Activated CD4-positive, alpha-beta T cell treated with anti-CD3 and anti-CD28 coated beads, Interleukin-2, amount 10 ng/mL, durations not matched to agents 7 days and 5 days (primary cell): Measurements from ENCODE around the gene TTR. TPM values are rescaled to one million over a fixed set of nuclear protein-coding genes. Genes with fewer than 3 reads are reported as not detected.

Source experiments
- CTCF ChIA-PET: fragments of 350-600 bp; sonication (Branson Sonifier 250); formaldehyde crosslinking; loops from one replicate; lab custom pipeline; 2021; ENCODE audit warnings: antibody characterized with exemption; lab: Charles Lee
- POLR2A ChIA-PET: fragments of 350-600 bp; sonication (Branson Sonifier 250); formaldehyde crosslinking; loops from one replicate; lab custom pipeline; 2021; ENCODE audit warnings: antibody characterized with exemption; lab: Charles Lee
- DNase-seq: peaks from one replicate; pipeline ENCODE4 v3.0.0-alpha.2; 2020
- H3K27ac Mint-ChIP-seq: one replicate; pipeline ENCODE4 v1.8.0; 2021; ENCODE audit warnings: mild to moderate bottlenecking, moderate library complexity, mixed read lengths
- H3K27me3 Mint-ChIP-seq: one replicate; pipeline ENCODE4 v1.8.0; 2021; ENCODE audit warnings: mixed read lengths
- H3K36me3 Mint-ChIP-seq: one replicate; pipeline ENCODE4 v1.8.0; 2021; ENCODE audit warnings: low read depth, mixed read lengths
- H3K4me1 Mint-ChIP-seq: one replicate; pipeline ENCODE4 v1.8.0; 2021; ENCODE audit warnings: mixed read lengths
- H3K4me3 Mint-ChIP-seq: one replicate; pipeline ENCODE4 v1.8.0; 2021; ENCODE audit warnings: mild to moderate bottlenecking, moderate library complexity, mixed read lengths
- H3K9me3 Mint-ChIP-seq: one replicate; pipeline ENCODE4 v1.8.0; 2021; ENCODE audit warnings: mixed read lengths
- total RNA-seq, 2 experiments: library from RNA; stranded (reverse); gene quantifications; one replicate each; pipeline ENCODE4 v1.2.3, GENCODE V29; 2021

Gene TTR
- total RNA-seq, 2 experiments from 2014 or later, result not detected

GRCh38 chr18:31585991-31586390 lies 5.7 kb upstream of the TTR start:
- Mint-ChIP-seq H3K9me3 (no peaks in the 10 kb centered on the region), H3K27me3 (no peaks in the 10 kb centered on the region), H3K4me1 (no peaks in the 10 kb centered on the region), H3K4me3 (no peak overlapping the region), H3K36me3 (no peaks in the 10 kb centered on the region), H3K27ac (no peak overlapping the region)
- ChIA-PET CTCF (no interaction called here), POLR2A (no interaction called here)
- no peak for DNase-seq

- Mint-ChIP-seq H3K4me3 (no peak overlapping the region), H3K36me3 (no peaks in the 10 kb centered on the region), H3K9me3 (no peaks in the 10 kb centered on the region), H3K4me1 (no peaks in the 10 kb centered on the region), H3K27me3 (no peaks in the 10 kb centered on the region), H3K27ac (no peak overlapping the region)
- no peak for DNase-seq
- ChIA-PET POLR2A (no interaction called here), CTCF (no interaction called here)
Observed at GRCh38 chr18:31586616-31587015, 5.1 kb upstream of the TTR start.

GRCh38 chr18:31587529-31587928 lies 4.1 kb upstream of the TTR start:
- Mint-ChIP-seq H3K4me3 (no peak overlapping the region), H3K27me3 (no peaks in the 10 kb centered on the region), H3K36me3 (no peaks in the 10 kb centered on the region), H3K9me3 (no peaks in the 10 kb centered on the region), H3K4me1 (no peaks in the 10 kb centered on the region), H3K27ac (no peak overlapping the region)
- no peak for DNase-seq
- ChIA-PET POLR2A (no interaction called here), CTCF (no interaction called here)

- Mint-ChIP-seq H3K4me3 (no peak overlapping the region), H3K36me3 (no peaks in the 10 kb centered on the region), H3K27ac (no peak overlapping the region), H3K9me3 (no peaks in the 10 kb centered on the region), H3K27me3 (no peaks in the 10 kb centered on the region), H3K4me1 (no peaks in the 10 kb centered on the region)
- POLR2A ChIA-PET, result no interaction called here
- CTCF ChIA-PET, result no interaction called here
- no peak for DNase-seq
Observed at GRCh38 chr18:31590570-31590969, 1.1 kb upstream of the TTR start.

GRCh38 chr18:31591113-31591512 lies 564 bp upstream of the TTR start:
- Mint-ChIP-seq H3K36me3 (no peaks in the 10 kb centered on the region), H3K4me1 (no peaks in the 10 kb centered on the region), H3K27me3 (no peaks in the 10 kb centered on the region), H3K9me3 (no peaks in the 10 kb centered on the region), H3K4me3 (no peak overlapping the region), H3K27ac (no peak overlapping the region)
- ChIA-PET POLR2A (no interaction called here), CTCF (no interaction called here)
- DNase-seq, result no peak

- DNase-seq, result no peak
- Mint-ChIP-seq H3K4me1 (no peaks in the 10 kb centered on the region), H3K27me3 (no peaks in the 10 kb centered on the region), H3K4me3 (no peak overlapping the region), H3K27ac (no peak overlapping the region), H3K9me3 (no peaks in the 10 kb centered on the region), H3K36me3 (no peaks in the 10 kb centered on the region)
- ChIA-PET CTCF (no interaction called here), POLR2A (no interaction called here)
Observed at GRCh38 chr18:31592506-31593157, 955 bp downstream of the TTR start.

GRCh38 chr18:31595121-31595771 lies 3.6 kb downstream of the TTR start:
- CTCF ChIA-PET, result no interaction called here

GRCh38 chr18:31596081-31596872 lies 4.6 kb downstream of the TTR start:
- Mint-ChIP-seq H3K4me3 (no peak overlapping the region), H3K9me3 (no peaks in the 10 kb centered on the region), H3K27ac (no peak overlapping the region), H3K36me3 (no peaks in the 10 kb centered on the region), H3K27me3 (no peaks in the 10 kb centered on the region), H3K4me1 (no peaks in the 10 kb centered on the region)
- ChIA-PET POLR2A (no interaction called here), CTCF (interaction anchor here (0.5 to 0.7 kb wide), 2 partner anchors 20 to 876 kb away, joined by 3 to 4 read pairs; no protein-coding TSS in a partner anchor)
- no peak for DNase-seq

More at GRCh38 chr18:31595121-31595771, 3.6 kb downstream of the TTR start:
- Mint-ChIP-seq H3K36me3 (no peaks in the 10 kb centered on the region), H3K9me3 (no peaks in the 10 kb centered on the region), H3K4me3 (no peak overlapping the region), H3K4me1 (no peaks in the 10 kb centered on the region), H3K27me3 (no peaks in the 10 kb centered on the region), H3K27ac (no peak overlapping the region)
- POLR2A ChIA-PET, result no interaction called here
- DNase-seq, result no peak

GRCh38 chr18:31598021-31598805 lies 6.5 kb downstream of the TTR start:
- no peaks in the 10 kb centered on the region for H3K4me1 Mint-ChIP-seq
- DNase-seq, result no peak
- H3K27ac Mint-ChIP-seq, result no peak overlapping the region
- ChIA-PET CTCF (no interaction called here), POLR2A (no interaction called here)
- no peak overlapping the region for H3K4me3 Mint-ChIP-seq
- no peaks in the 10 kb centered on the region for H3K9me3 Mint-ChIP-seq
- no peaks in the 10 kb centered on the region for H3K36me3 Mint-ChIP-seq
- no peaks in the 10 kb centered on the region for H3K27me3 Mint-ChIP-seq

GRCh38 chr18:31603315-31603714 lies 11.6 kb downstream of the TTR start:
- CTCF ChIA-PET, result no interaction called here
- Mint-ChIP-seq H3K27ac (no peak overlapping the region), H3K36me3 (no peaks in the 10 kb centered on the region), H3K9me3 (peaks cover 2% of the 10 kb centered on the region), H3K27me3 (peaks cover 2% of the 10 kb centered on the region), H3K4me3 (no peak overlapping the region), H3K4me1 (no peaks in the 10 kb centered on the region)
- DNase-seq, result no peak
- POLR2A ChIA-PET, result no interaction called here

- Mint-ChIP-seq H3K27me3 (peaks cover 2% of the 10 kb centered on the region), H3K36me3 (no peaks in the 10 kb centered on the region), H3K27ac (no peak overlapping the region), H3K9me3 (peaks cover 2% of the 10 kb centered on the region), H3K4me1 (no peaks in the 10 kb centered on the region), H3K4me3 (no peak overlapping the region)
- ChIA-PET POLR2A (no interaction called here), CTCF (no interaction called here)
- no peak for DNase-seq
Observed at GRCh38 chr18:31606265-31606664, 14.6 kb downstream of the TTR start.

- H3K27ac Mint-ChIP-seq, result no peak overlapping the region
- no peaks in the 10 kb centered on the region for H3K4me1 Mint-ChIP-seq
- peaks cover 2% of the 10 kb centered on the region for H3K27me3 Mint-ChIP-seq
- CTCF ChIA-PET, result no interaction called here
- POLR2A ChIA-PET, result no interaction called here
- no peak overlapping the region for H3K4me3 Mint-ChIP-seq
- no peak for DNase-seq
- no peaks in the 10 kb centered on the region for H3K36me3 Mint-ChIP-seq
- H3K9me3 Mint-ChIP-seq, result peaks cover 2% of the 10 kb centered on the region
Observed at GRCh38 chr18:31607384-31607783, 15.7 kb downstream of the TTR start.
